SK-N-SH (cell line): Measurements from ENCODE around the gene ESPNL. TPM values are rescaled to one million over a fixed set of nuclear protein-coding genes. Genes with fewer than 3 reads are reported as not detected.

Experiments
- polyA plus RNA-seq, 3 experiments: library from polyadenylated mRNA; depleted of rRNA; stranded (reverse); fragments of >200 nt; gene quantifications; 2 replicates each; pipeline ENCODE4 v1.2.3, GENCODE V29; 2012

Gene ESPNL
- polyA plus RNA-seq, 1 of the 3 experiments (the other 2 are of a cell fraction): 0.05 TPM

Other genes with a start within 250 kb of the ESPNL start
- 21.2 and 27.9 TPM in 2 replicates for gene RAMP1, start 240.7 kb upstream of the ESPNL start, polyA plus RNA-seq (2012; rRNA removed)
- 56.9 and 66.9 TPM in 2 replicates for gene UBE2F, start 133.3 kb upstream of the ESPNL start, polyA plus RNA-seq (2012; rRNA removed)
- 19.1 and 20.9 TPM in 2 replicates for gene SCLY, start 39.3 kb upstream of the ESPNL start, polyA plus RNA-seq (2012; rRNA removed)
- gene KLHL30, start 38.3 kb downstream of the ESPNL start, polyA plus RNA-seq (2012; rRNA removed): not detected in 2 replicates
- gene ERFE, start 58.6 kb downstream of the ESPNL start, polyA plus RNA-seq (2012; rRNA removed): 1.3 and 1.5 TPM in 2 replicates
- 35.6 and 49.2 TPM in 2 replicates for gene ILKAP, start 103.4 kb downstream of the ESPNL start, polyA plus RNA-seq (2012; rRNA removed)
- gene HES6, start 139.7 kb downstream of the ESPNL start, polyA plus RNA-seq (2012; rRNA removed): 3.6 and 4.4 TPM in 2 replicates
- 0.82 and 0.96 TPM in 2 replicates for gene PER2, start 188.3 kb downstream of the ESPNL start, polyA plus RNA-seq (2012; rRNA removed)
- gene TRAF3IP1, start 220.2 kb downstream of the ESPNL start, polyA plus RNA-seq (2012; rRNA removed): 9.7 and 15.0 TPM in 2 replicates